Measurements from ENCODE around the gene ARSG. TPM values are rescaled to one million over a fixed set of nuclear protein-coding genes. Genes with fewer than 3 reads are reported as not detected.

ARSG gene
- total and polyA plus RNA-seq, 12 donors: 0.95 to 6.2 (median 3.5) TPM

GRCh38 chr17:68379177-68379510 is 87.8 kb downstream of the ARSG start:
- peak overlapping the region; percentile 87 to 100 (median 94) for H3K27ac ChIP-seq
- ATAC-seq (no peak), DNase-seq (no peak)
- intact Hi-C loops (cut with DNase I): loop anchor here in 1 of 10 donors (5.0 kb wide), 1 partner anchor 87 kb away; the partner anchor contains the start of genes ARSG and SLC16A6
- no peaks in the 10 kb centered on the region for H3K27me3 ChIP-seq
- TF ChIP-seq CTCF (IDR thresholded peaks at IDR 0.05): no peak
- H3K36me3 ChIP-seq: no peaks in the 10 kb centered on the region
- whole genome bisulfite sequencing, 2 donors: 62 to 65% methylated on average over 3 of the region's 3 CpGs
- no peak overlapping the region for H3K4me3 ChIP-seq
- no peaks in the 10 kb centered on the region for H3K9me3 ChIP-seq
- peaks cover 18 to 67% (median 44%) of the 10 kb centered on the region in 9 donors for H3K4me1 ChIP-seq

GRCh38 chr17:68379692-68380677 is 88.7 kb downstream of the ARSG start:
- Histone ChIP-seq H3K4me1 (peaks cover 18 to 75% (median 52%) of the 10 kb centered on the region in 9 donors), H3K9me3 (no peaks in the 10 kb centered on the region), H3K4me3 (no peak overlapping the region), H3K27ac (peak overlapping the region; percentile 87 to 100 (median 94)), H3K36me3 (no peaks in the 10 kb centered on the region), H3K27me3 (no peaks in the 10 kb centered on the region)
- DNase-seq (no peak), ATAC-seq (no peak)
- intact Hi-C loops (cut with DNase I): loop anchor here in 2 of 10 donors (5.0 kb wide), 1 partner anchor 88 kb away; the partner anchor contains the start of genes ARSG (in 2 of the 2) and SLC16A6 (in 2 of the 2)
- no peak for TF ChIP-seq CTCF (IDR thresholded peaks at IDR 0.05)
- WGBS, 2 donors: 91 to 93% methylated on average over 11 of the region's 11 CpGs

GRCh38 chr17:68381076-68381900 is 90.0 kb downstream of the ARSG start:
- Histone ChIP-seq H3K36me3 (no peaks in the 10 kb centered on the region), H3K4me3 (no peak overlapping the region), H3K27ac (peak overlapping the region in 4 of 10 donors; percentile 9 to 96 (median 72)), H3K4me1 (peaks cover 23 to 76% (median 59%) of the 10 kb centered on the region in 9 donors), H3K27me3 (no peaks in the 10 kb centered on the region), H3K9me3 (no peaks in the 10 kb centered on the region)
- ATAC-seq (no peak), DNase-seq (no peak)
- WGBS, 2 donors: 86% methylated on average over 15 of the region's 15 CpGs
- no peak for TF ChIP-seq CTCF (IDR thresholded peaks at IDR 0.05)
- intact Hi-C loops (cut with DNase I): loop anchor here in 1 of 10 donors (5.0 kb wide), 1 partner anchor 89 kb away; the partner anchor contains the start of genes ARSG and SLC16A6

GRCh38 chr17:68382582-68383085 is 91.3 kb downstream of the ARSG start:
- Histone ChIP-seq H3K4me1 (peaks cover 14 to 71% (median 54%) of the 10 kb centered on the region in 9 donors), H3K27ac (peak overlapping the region in 8 of 10 donors; percentile 53 to 83 (median 69)), H3K4me3 (no peak overlapping the region), H3K27me3 (no peaks in the 10 kb centered on the region), H3K36me3 (no peaks in the 10 kb centered on the region), H3K9me3 (no peaks in the 10 kb centered on the region)
- no peak for TF ChIP-seq CTCF (IDR thresholded peaks at IDR 0.05)
- intact Hi-C loops (cut with DNase I): loop anchor here in 1 of 10 donors (5.0 kb wide), 1 partner anchor 90 kb away; the partner anchor contains the start of genes ARSG and SLC16A6
- no peak for ATAC-seq
- DNase-seq: no peak
- WGBS, 2 donors: 91 to 98% methylated on average over 3 of the region's 3 CpGs
